ENCODE results near the gene SEC24D. TPM values are rescaled to one million over a fixed set of nuclear protein-coding genes. Genes with fewer than 3 reads are reported as not detected.
A peak's percentile ranks its signal among the peaks of the same experiment; 100 is the strongest.

The SEC24D gene
- total and polyA plus RNA-seq, 9 of the 15 experiments (the other 6 are each of a cell fraction or from before 2014, with no cell fraction given) = 7.1 to 22.5 (median 11.3) TPM

GRCh38 chr4:118684873-118685811, 150.8 kb downstream of the SEC24D start, which contains the start of gene METTL14 (continued):
- TF ChIP-seq TEAD2 (tag; IDR thresholded peaks at IDR 0.05) (no peak), ZBTB17 (CRISPR knock-in tag; IDR thresholded peaks at IDR 0.05) (no peak), E2F8 (IDR thresholded peaks at IDR 0.05; ENCODE audit: low read depth, partially characterized antibody) (peak; percentile 88), KDM4B (IDR thresholded peaks at IDR 0.05; ENCODE audit: borderline replicate concordance in 2 of 2, low read depth in 1 of 2) (peak in 1 of 2 experiments; percentile 60; a peak in 1 of 4 replicates), RUNX1 (IDR thresholded peaks at IDR 0.05; ENCODE audit: low read depth) (no peak), CEBPG (CRISPR knock-in tag; IDR thresholded peaks at IDR 0.05) (peak; percentile 87), CEBPG (tag; conservative IDR thresholded peaks at IDR 0.05 in 1 of 2, IDR thresholded peaks at IDR 0.05 in 1 of 2) (peak; percentile 85 to 97), HIVEP1 (CRISPR knock-in tag; IDR thresholded peaks at IDR 0.05) (no peak), CTCF (IDR thresholded peaks at IDR 0.05 in 2 of 3, conservative IDR thresholded peaks at IDR 0.05 in 1 of 3; ENCODE audit: insufficient read depth in 2 of 3, low read depth in 1 of 3, low read length in 3 of 3) (no peak), SREBF1 (IDR thresholded peaks at IDR 0.05; ENCODE audit: borderline replicate concordance, low read depth, low read length) (no peak), KDM1A (IDR thresholded peaks at IDR 0.05) (peak; percentile 94 to 97), ZBED1 (IDR thresholded peaks at IDR 0.05) (no peak), POLR2G (IDR thresholded peaks at IDR 0.05; ENCODE audit: low read depth, low read length) (peak; percentile 73), CREM (IDR thresholded peaks at IDR 0.05; ENCODE audit: low read depth) (peak; percentile 98), ATF3 (IDR thresholded peaks at IDR 0.05) (peak; percentile 43; the same call in 1 of the 2 replicates), ATF3 (CRISPR knock-in tag; conservative IDR thresholded peaks at IDR 0.05) (no peak), ZFPM2 (CRISPR knock-in tag; IDR thresholded peaks at IDR 0.05) (no peak), NFIC (IDR thresholded peaks at IDR 0.05) (peak; percentile 71), MTA3 (IDR thresholded peaks at IDR 0.05; ENCODE audit: borderline replicate concordance) (peak; percentile 32; the same call in 1 of the 2 replicates), VEZF1 (CRISPR knock-in tag; IDR thresholded peaks at IDR 0.05) (peak; percentile 59), HCFC1 (IDR thresholded peaks at IDR 0.05; ENCODE audit: low read depth, low read length) (peak; percentile 75)
